Epithelial cell of proximal tubule (primary cell): Measurements from ENCODE around the gene LIG1. TPM values are rescaled to one million over a fixed set of nuclear protein-coding genes. Genes with fewer than 3 reads are reported as not detected.
A peak's percentile ranks its signal among the peaks of the same experiment; 100 is the strongest.

Experiments used
- DNase-seq: peaks from one replicate; pipeline ENCODE4 v3.0.0-alpha.2; 2011; ENCODE audit warnings: low read depth
- H3K4me3 ChIP-seq: 2 replicates; pipeline ENCODE4 v1.5.1; 2011; ENCODE audit warnings: low read depth, mild to moderate bottlenecking, low read length
- CTCF ChIP-seq: conservative IDR thresholded peaks from 2 replicates; pipeline ENCODE4 v1.5.1; 2012; ENCODE audit warnings: low read depth, mild to moderate bottlenecking, low read length
- total RNA-seq: library from RNA; depleted of rRNA; stranded (reverse); fragments of >200 nt; gene quantifications from 2 replicates; pipeline ENCODE4 v1.2.3, GENCODE V29; 2015

LIG1 gene
- total RNA-seq, 1 donor from 2014 or later = 81.9 TPM

- TF ChIP-seq CTCF = no peak
- H3K4me3 ChIP-seq = no peak overlapping the region
- DNase-seq = no peak
Observed at GRCh38 chr19:48127561-48127960, 42.6 kb downstream of the LIG1 start.

GRCh38 chr19:48123907-48124651 is 46.1 kb downstream of the LIG1 start:
- no peak overlapping the region for H3K4me3 ChIP-seq
- DNase-seq = no peak
- peak; percentile 5 for TF ChIP-seq CTCF

GRCh38 chr19:48122421-48122820 is 47.7 kb downstream of the LIG1 start:
- H3K4me3 ChIP-seq = no peak overlapping the region
- no peak for DNase-seq
- TF ChIP-seq CTCF = no peak

GRCh38 chr19:48121909-48122371 is 48.2 kb downstream of the LIG1 start:
- H3K4me3 ChIP-seq = no peak overlapping the region
- no peak for DNase-seq
- no peak for TF ChIP-seq CTCF

- no peak overlapping the region for H3K4me3 ChIP-seq
- DNase-seq = no peak
- no peak for TF ChIP-seq CTCF
Observed at GRCh38 chr19:48121066-48121465, 49.1 kb downstream of the LIG1 start.

- no peak overlapping the region for H3K4me3 ChIP-seq
- no peak for DNase-seq
- TF ChIP-seq CTCF = no peak
Observed at GRCh38 chr19:48120505-48120904, 49.6 kb downstream of the LIG1 start.

- H3K4me3 ChIP-seq = no peak overlapping the region
- DNase-seq = no peak
- no peak for TF ChIP-seq CTCF
Observed at GRCh38 chr19:48118131-48118517, 52.0 kb downstream of the LIG1 start.
